ENCODE data around the gene PSPC1.
"Not testable (repeated sequence)": the region's sequence is repeated elsewhere in the genome, so short reads cannot be mapped to it uniquely, and the experiment has no call there.

Gene PSPC1

GRCh38 chr13:19691447-19691846 lies 91.3 kb downstream of the PSPC1 start:
- H3K4me3 ChIP-seq (ENCODE audit: low read length); H3K9ac ChIP-seq (ENCODE audit: low read depth, low read length); H3K27me3 ChIP-seq (ENCODE audit: control insufficient read depth, insufficient read depth, low read length); H3K36me3 ChIP-seq (ENCODE audit: insufficient read depth, low read length); H3K9me3 ChIP-seq (replicated peaks; ENCODE audit: low read length); H3K4me2 ChIP-seq (ENCODE audit: low read length): not testable (repeated sequence)
- peaks cover 10% of the 10 kb centered on the region for H3K4me1 ChIP-seq (ENCODE audit: control insufficient read depth, insufficient read depth, low read length)

- no peak overlapping the region for H3K9ac ChIP-seq (ENCODE audit: low read depth, low read length)
- H3K4me1 ChIP-seq (ENCODE audit: control insufficient read depth, insufficient read depth, low read length) = no peaks in the 10 kb centered on the region
- no peak overlapping the region for H3K4me2 ChIP-seq (ENCODE audit: low read length)
- no peak overlapping the region for H3K4me3 ChIP-seq (ENCODE audit: low read length)
- peaks cover 3% of the 10 kb centered on the region for H3K36me3 ChIP-seq (ENCODE audit: insufficient read depth, low read length)
- no peaks in the 10 kb centered on the region for H3K9me3 ChIP-seq (replicated peaks; ENCODE audit: low read length)
- H3K27me3 ChIP-seq (ENCODE audit: control insufficient read depth, insufficient read depth, low read length) = no peaks in the 10 kb centered on the region
These were observed 97.3 kb downstream of the PSPC1 start for GRCh38 chr13:19685437-19685836.

DNA sequence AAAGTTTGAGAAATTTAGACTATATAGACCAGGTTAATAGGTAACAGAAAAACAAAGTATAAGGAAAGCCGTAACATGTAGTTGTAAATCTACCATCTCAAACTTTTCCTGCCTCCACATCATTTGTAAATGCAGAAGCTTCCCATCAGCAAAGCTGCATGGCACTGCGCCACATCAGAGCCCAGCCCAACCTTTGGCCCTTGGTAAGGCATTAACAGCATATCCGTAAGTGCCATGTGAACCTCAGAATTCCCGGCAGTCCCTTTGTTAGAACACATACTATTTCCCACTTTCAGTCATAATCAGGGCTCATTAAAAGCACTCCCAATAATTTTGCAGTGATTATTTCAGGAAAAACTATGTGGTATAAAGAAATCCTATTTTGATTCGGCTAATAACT lies 97.7 kb downstream of the PSPC1 start:
- Histone ChIP-seq H3K4me3 (ENCODE audit: low read length) (no peak overlapping the region), H3K4me2 (ENCODE audit: low read length) (no peak overlapping the region), H3K9ac (ENCODE audit: low read depth, low read length) (no peak overlapping the region), H3K36me3 (ENCODE audit: insufficient read depth, low read length) (peaks cover 3% of the 10 kb centered on the region), H3K4me1 (ENCODE audit: control insufficient read depth, insufficient read depth, low read length) (no peaks in the 10 kb centered on the region), H3K27me3 (ENCODE audit: control insufficient read depth, insufficient read depth, low read length) (no peaks in the 10 kb centered on the region), H3K9me3 (replicated peaks; ENCODE audit: low read length) (no peaks in the 10 kb centered on the region)

DNA sequence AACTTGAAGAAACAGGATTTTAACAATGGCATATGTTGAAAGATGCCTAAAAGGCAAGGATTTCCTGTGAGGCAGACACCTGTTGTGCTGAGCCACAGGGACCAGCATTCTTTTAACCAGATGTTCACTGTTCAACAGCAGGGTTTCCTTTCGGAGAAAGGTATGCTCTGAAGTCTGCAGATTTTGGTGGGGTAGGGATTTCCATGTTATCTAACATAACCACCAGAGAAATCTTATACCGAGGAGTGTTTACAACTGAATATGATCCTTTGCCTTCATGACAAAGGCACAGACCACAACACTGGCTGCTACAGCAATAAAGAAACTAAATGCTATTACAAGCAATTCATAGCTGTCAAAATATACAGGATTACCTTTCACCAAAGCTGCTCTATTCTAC lies 101.2 kb downstream of the PSPC1 start:
- Histone ChIP-seq H3K36me3 (ENCODE audit: insufficient read depth, low read length) (peaks cover 16% of the 10 kb centered on the region), H3K4me2 (ENCODE audit: low read length) (no peak overlapping the region), H3K4me1 (ENCODE audit: control insufficient read depth, insufficient read depth, low read length) (peaks cover 6% of the 10 kb centered on the region), H3K9me3 (replicated peaks; ENCODE audit: low read length) (no peaks in the 10 kb centered on the region), H3K9ac (ENCODE audit: low read depth, low read length) (no peak overlapping the region), H3K4me3 (ENCODE audit: low read length) (no peak overlapping the region), H3K27me3 (ENCODE audit: control insufficient read depth, insufficient read depth, low read length) (no peaks in the 10 kb centered on the region)

DNA sequence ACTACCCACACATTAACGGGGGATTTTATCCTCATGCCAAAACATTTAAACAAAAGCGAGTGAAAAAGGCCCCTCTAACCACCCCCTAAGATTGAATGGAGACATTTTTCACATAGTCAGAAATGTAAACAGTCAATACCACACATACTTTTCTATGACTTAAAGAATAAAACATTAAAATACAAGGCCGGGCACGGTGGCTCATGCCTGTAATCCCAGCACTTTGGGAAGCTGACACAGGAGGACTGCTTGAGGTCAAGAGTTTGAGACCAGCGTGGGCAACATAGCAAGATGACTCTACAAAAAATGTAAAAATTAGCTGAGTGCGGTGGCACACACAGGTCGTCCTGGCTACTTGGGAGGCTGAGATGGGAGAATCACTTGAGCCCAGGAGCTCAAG lies 102.0 kb downstream of the PSPC1 start:
- no peak overlapping the region for H3K4me2 ChIP-seq (ENCODE audit: low read length)
- H3K4me3 ChIP-seq (ENCODE audit: low read length) = no peak overlapping the region
- no peak overlapping the region for H3K9ac ChIP-seq (ENCODE audit: low read depth, low read length)
- H3K36me3 ChIP-seq (ENCODE audit: insufficient read depth, low read length) = peaks cover 23% of the 10 kb centered on the region
- H3K9me3 ChIP-seq (replicated peaks; ENCODE audit: low read length) = no peaks in the 10 kb centered on the region
- H3K27me3 ChIP-seq (ENCODE audit: control insufficient read depth, insufficient read depth, low read length) = no peaks in the 10 kb centered on the region
- H3K4me1 ChIP-seq (ENCODE audit: control insufficient read depth, insufficient read depth, low read length) = peaks cover 6% of the 10 kb centered on the region

- Histone ChIP-seq H3K4me2 (ENCODE audit: low read length) (no peak overlapping the region), H3K27me3 (ENCODE audit: control insufficient read depth, insufficient read depth, low read length) (no peaks in the 10 kb centered on the region), H3K9ac (ENCODE audit: low read depth, low read length) (no peak overlapping the region), H3K4me1 (ENCODE audit: control insufficient read depth, insufficient read depth, low read length) (peaks cover 6% of the 10 kb centered on the region), H3K36me3 (ENCODE audit: insufficient read depth, low read length) (peaks cover 56% of the 10 kb centered on the region), H3K9me3 (replicated peaks; ENCODE audit: low read length) (no peaks in the 10 kb centered on the region), H3K4me3 (ENCODE audit: low read length) (no peak overlapping the region)
These were observed 106.6 kb downstream of the PSPC1 start for GRCh38 chr13:19676168-19676567.

DNA sequence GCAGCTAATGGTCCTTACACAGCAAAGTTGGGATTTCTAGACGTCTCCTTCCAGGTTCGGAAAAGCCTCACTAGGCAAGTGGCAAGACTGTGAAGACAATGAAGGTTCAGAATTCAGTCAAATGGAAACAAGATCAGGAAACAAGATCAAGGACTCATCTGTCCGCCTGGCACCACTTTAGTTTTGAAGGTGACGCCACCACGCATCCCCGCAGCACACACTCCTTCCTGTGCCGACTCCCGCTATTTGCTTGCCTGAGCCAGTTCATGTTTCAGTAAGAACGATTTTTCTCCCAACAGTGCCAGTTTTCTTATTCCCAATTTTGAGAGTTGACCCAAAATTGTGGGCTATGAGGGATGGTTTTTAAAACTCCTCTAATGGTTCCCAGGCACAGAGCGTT lies 107.8 kb downstream of the PSPC1 start:
- Histone ChIP-seq H3K9ac (ENCODE audit: low read depth, low read length) (no peak overlapping the region), H3K4me1 (ENCODE audit: control insufficient read depth, insufficient read depth, low read length) (peaks cover 6% of the 10 kb centered on the region), H3K4me3 (ENCODE audit: low read length) (no peak overlapping the region), H3K36me3 (ENCODE audit: insufficient read depth, low read length) (peaks cover 68% of the 10 kb centered on the region), H3K9me3 (replicated peaks; ENCODE audit: low read length) (no peaks in the 10 kb centered on the region), H3K27me3 (ENCODE audit: control insufficient read depth, insufficient read depth, low read length) (no peaks in the 10 kb centered on the region), H3K4me2 (ENCODE audit: low read length) (no peak overlapping the region)

DNA sequence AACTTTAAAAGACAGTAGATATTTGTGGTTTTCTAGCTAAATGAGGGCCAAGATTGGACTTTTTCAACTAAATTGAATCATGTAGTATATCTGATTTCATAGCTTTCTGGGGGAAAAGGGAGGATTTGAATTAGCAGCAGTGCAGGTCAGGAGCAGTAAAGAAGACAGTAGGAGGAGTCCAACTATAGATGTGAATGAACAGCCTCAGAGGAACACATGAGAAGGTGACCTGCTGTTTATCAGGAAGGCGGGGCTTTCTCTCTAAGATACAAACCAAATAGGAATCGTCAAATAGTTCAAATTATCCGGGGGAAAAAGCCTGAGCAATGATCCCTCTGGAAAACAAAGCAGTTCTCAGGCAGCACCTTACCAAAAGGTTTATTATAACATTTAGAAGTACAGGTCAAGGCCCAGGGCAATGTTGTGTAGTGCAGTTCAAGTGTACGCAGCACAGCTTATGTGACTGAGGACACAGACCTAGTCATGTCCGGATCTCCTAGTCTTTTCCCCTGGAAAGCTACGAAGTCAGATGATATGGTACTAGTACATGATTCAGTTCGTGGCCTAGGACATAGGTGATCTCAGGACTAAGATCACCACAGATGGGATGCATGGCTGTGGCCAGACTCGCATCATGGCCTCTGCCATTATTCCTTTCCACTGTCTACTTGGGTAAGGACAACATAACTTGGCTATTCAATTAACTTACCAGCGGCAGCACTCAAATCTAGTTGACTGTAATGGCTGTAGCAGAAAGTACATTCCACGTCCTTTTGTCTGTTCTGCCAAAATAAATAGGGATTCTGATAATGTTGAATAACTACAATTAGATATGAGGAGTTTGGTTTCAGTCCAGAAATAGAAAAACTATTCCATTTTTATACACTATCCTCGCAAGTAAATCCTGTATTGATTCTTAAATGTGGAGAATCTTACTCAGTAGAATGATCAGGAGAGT lies 109.0 kb downstream of the PSPC1 start:
- Histone ChIP-seq H3K36me3 (ENCODE audit: insufficient read depth, low read length) (peaks cover 70% of the 10 kb centered on the region), H3K4me2 (ENCODE audit: low read length) (no peak overlapping the region), H3K4me3 (ENCODE audit: low read length) (no peak overlapping the region), H3K4me1 (ENCODE audit: control insufficient read depth, insufficient read depth, low read length) (peaks cover 6% of the 10 kb centered on the region), H3K9ac (ENCODE audit: low read depth, low read length) (no peak overlapping the region), H3K9me3 (replicated peaks; ENCODE audit: low read length) (no peaks in the 10 kb centered on the region), H3K27me3 (ENCODE audit: control insufficient read depth, insufficient read depth, low read length) (no peaks in the 10 kb centered on the region)

GRCh38 chr13:19672990-19673389 lies 109.8 kb downstream of the PSPC1 start:
- Histone ChIP-seq H3K4me3 (ENCODE audit: low read length) (no peak overlapping the region), H3K9ac (ENCODE audit: low read depth, low read length) (no peak overlapping the region), H3K27me3 (ENCODE audit: control insufficient read depth, insufficient read depth, low read length) (no peaks in the 10 kb centered on the region), H3K9me3 (replicated peaks; ENCODE audit: low read length) (no peaks in the 10 kb centered on the region), H3K36me3 (ENCODE audit: insufficient read depth, low read length) (peaks cover 77% of the 10 kb centered on the region), H3K4me1 (ENCODE audit: control insufficient read depth, insufficient read depth, low read length) (peaks cover 6% of the 10 kb centered on the region), H3K4me2 (ENCODE audit: low read length) (no peak overlapping the region)

GRCh38 chr13:19670147-19670546 lies 112.6 kb downstream of the PSPC1 start:
- Histone ChIP-seq H3K27me3 (ENCODE audit: control insufficient read depth, insufficient read depth, low read length) (no peaks in the 10 kb centered on the region), H3K4me1 (ENCODE audit: control insufficient read depth, insufficient read depth, low read length) (no peaks in the 10 kb centered on the region), H3K4me3 (ENCODE audit: low read length) (no peak overlapping the region), H3K9me3 (replicated peaks; ENCODE audit: low read length) (no peaks in the 10 kb centered on the region), H3K36me3 (ENCODE audit: insufficient read depth, low read length) (peaks cover 85% of the 10 kb centered on the region), H3K9ac (ENCODE audit: low read depth, low read length) (no peak overlapping the region), H3K4me2 (ENCODE audit: low read length) (no peak overlapping the region)

GRCh38 chr13:19668778-19669177 lies 114.0 kb downstream of the PSPC1 start:
- Histone ChIP-seq H3K9ac (ENCODE audit: low read depth, low read length) (no peak overlapping the region), H3K9me3 (replicated peaks; ENCODE audit: low read length) (no peaks in the 10 kb centered on the region), H3K4me1 (ENCODE audit: control insufficient read depth, insufficient read depth, low read length) (no peaks in the 10 kb centered on the region), H3K4me3 (ENCODE audit: low read length) (no peak overlapping the region), H3K4me2 (ENCODE audit: low read length) (no peak overlapping the region), H3K36me3 (ENCODE audit: insufficient read depth, low read length) (peaks cover 80% of the 10 kb centered on the region), H3K27me3 (ENCODE audit: control insufficient read depth, insufficient read depth, low read length) (no peaks in the 10 kb centered on the region)

GRCh38 chr13:19665427-19665859 lies 117.3 kb downstream of the PSPC1 start:
- Histone ChIP-seq H3K27me3 (ENCODE audit: control insufficient read depth, insufficient read depth, low read length) (no peaks in the 10 kb centered on the region), H3K4me3 (ENCODE audit: low read length) (no peak overlapping the region), H3K36me3 (ENCODE audit: insufficient read depth, low read length) (peaks cover 70% of the 10 kb centered on the region), H3K4me1 (ENCODE audit: control insufficient read depth, insufficient read depth, low read length) (no peaks in the 10 kb centered on the region), H3K9ac (ENCODE audit: low read depth, low read length) (no peak overlapping the region), H3K4me2 (ENCODE audit: low read length) (no peak overlapping the region), H3K9me3 (replicated peaks; ENCODE audit: low read length) (no peaks in the 10 kb centered on the region)

Measured in skeletal muscle satellite cell (primary cell).